NT2/D1 (cell line): ENCODE measurements around the gene TSC1.
"Not testable (repeated sequence)": the region's sequence is repeated elsewhere in the genome, so short reads cannot be mapped to it uniquely, and the experiment has no call there.

ENCODE experiments used
- DNase-seq: peaks from one replicate; pipeline ENCODE4 v3.0.0-alpha.2; 2011; ENCODE audit warnings: low read depth, low spot score
- H3K27me3 ChIP-seq: 2 replicates; pipeline ENCODE4 v1.6.0; 2011; ENCODE audit warnings: mild to moderate bottlenecking; ENCODE audit not compliant: insufficient read length, insufficient read depth
- H3K36me3 ChIP-seq: 2 replicates; pipeline ENCODE4 v1.6.1; 2011; ENCODE audit warnings: mild to moderate bottlenecking, low read length, mixed read lengths; ENCODE audit not compliant: insufficient read depth, insufficient read length
- H3K4me1 ChIP-seq: 2 replicates; pipeline ENCODE4 v1.5.1; 2011; ENCODE audit not compliant: insufficient read depth, insufficient read length
- H3K4me3 ChIP-seq: 2 replicates; pipeline ENCODE4 v1.5.1; 2011; ENCODE audit warnings: low read depth; ENCODE audit not compliant: insufficient read length
- H3K9ac ChIP-seq: 2 replicates; pipeline ENCODE4 v1.6.0; 2011; ENCODE audit warnings: low read depth; ENCODE audit not compliant: insufficient read length
- H3K9me3 ChIP-seq: 2 replicates; pipeline ENCODE4 v1.5.1; 2011; ENCODE audit warnings: mild to moderate bottlenecking, low read length; ENCODE audit not compliant: insufficient read depth
- SUZ12 ChIP-seq: IDR thresholded peaks from 2 replicates; pipeline ENCODE4 v1.6.1; 2011; ENCODE audit not compliant: insufficient read length, insufficient read depth; ENCODE audit errors: extremely low read depth
- YY1 ChIP-seq: IDR thresholded peaks from 2 replicates; pipeline ENCODE4 v1.6.1; 2011; ENCODE audit not compliant: insufficient read length, insufficient read depth
- ZNF274 ChIP-seq: IDR thresholded peaks from 2 replicates; pipeline ENCODE4 v1.6.1; 2011; ENCODE audit warnings: mild to moderate bottlenecking, low read depth, low read length

TSC1 gene

DNA sequence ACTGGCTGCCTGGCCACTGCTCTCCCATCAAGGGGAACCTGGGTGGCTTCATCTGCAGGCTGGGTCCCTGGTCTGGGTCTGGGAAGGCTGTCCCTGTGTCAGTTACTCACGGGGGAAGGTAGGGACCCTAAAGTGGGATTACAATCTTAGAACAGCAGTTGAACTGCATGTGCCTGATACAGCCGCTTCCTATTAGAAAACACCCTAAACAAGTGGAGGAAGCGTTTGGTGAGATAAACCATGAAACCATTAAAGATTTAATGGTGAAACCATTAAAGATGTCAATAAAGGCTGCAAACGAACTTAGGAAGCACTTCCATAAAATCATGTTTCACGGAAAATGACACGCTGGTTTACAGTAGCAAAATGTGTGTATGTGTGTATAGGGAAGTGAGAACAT, 31.5 kb upstream of the TSC1 start:
- H3K27me3 ChIP-seq, result peaks cover 32% of the 10 kb centered on the region
- H3K4me1 ChIP-seq, result peaks cover 9% of the 10 kb centered on the region
- H3K4me3 ChIP-seq, result no peak overlapping the region
- no peaks in the 10 kb centered on the region for H3K9me3 ChIP-seq
- no peak overlapping the region for H3K9ac ChIP-seq
- DNase-seq, result no peak
- H3K36me3 ChIP-seq, result no peaks in the 10 kb centered on the region
- TF ChIP-seq YY1 (no peak), SUZ12 (no peak), ZNF274 (no peak)

DNA sequence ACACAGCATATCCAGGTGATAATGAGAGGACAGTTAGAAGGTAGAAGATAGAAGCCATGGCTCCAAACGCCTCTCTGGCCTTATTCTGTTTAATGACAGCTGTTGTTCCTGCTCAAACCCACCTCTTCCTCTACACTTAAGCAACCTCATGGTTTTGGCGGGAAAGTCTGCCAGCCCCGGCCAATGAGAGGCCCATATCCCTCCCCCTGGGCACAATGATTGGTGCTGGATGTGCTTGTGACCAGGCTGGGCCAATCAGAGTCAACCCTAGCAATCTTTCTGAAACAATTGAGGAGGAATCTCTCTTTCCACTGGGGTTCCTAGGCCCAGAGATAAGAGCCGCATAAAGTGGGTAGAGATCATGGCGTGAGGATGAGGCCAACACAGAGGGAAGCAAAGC, 29.3 kb upstream of the TSC1 start:
- Histone ChIP-seq H3K9me3 (no peaks in the 10 kb centered on the region), H3K4me3 (no peak overlapping the region), H3K27me3 (peaks cover 24% of the 10 kb centered on the region), H3K36me3 (no peaks in the 10 kb centered on the region), H3K9ac (no peak overlapping the region), H3K4me1 (peaks cover 5% of the 10 kb centered on the region)
- no peak for TF ChIP-seq ZNF274
- no peak for TF ChIP-seq YY1
- TF ChIP-seq SUZ12, result no peak
- DNase-seq, result no peak

DNA sequence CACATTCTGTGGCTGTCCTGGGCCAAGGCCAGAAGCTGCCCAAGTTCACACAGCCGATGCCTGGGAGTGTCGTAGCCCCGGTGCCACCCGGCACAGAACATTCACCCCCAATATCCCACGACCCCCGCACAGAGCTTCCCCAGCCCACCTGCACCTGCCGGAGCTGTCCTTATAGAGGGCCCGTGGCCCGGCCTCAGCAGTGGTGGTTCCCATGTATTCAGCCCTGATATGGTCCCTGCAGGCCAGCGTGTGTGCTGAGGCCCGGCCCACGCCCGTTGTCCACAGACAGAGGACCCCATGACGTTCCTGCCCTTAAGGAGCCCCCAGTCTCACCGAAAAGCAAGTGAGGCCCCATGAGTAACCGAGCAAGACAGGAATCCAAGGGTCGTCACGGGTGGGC, 28.8 kb upstream of the TSC1 start:
- H3K36me3 ChIP-seq, result no peaks in the 10 kb centered on the region
- no peak for TF ChIP-seq SUZ12
- no peak for TF ChIP-seq YY1
- TF ChIP-seq ZNF274, result no peak
- H3K4me3 ChIP-seq, result no peak overlapping the region
- H3K27me3 ChIP-seq, result peaks cover 20% of the 10 kb centered on the region
- no peaks in the 10 kb centered on the region for H3K9me3 ChIP-seq
- peak overlapping the region; percentile 21 for H3K9ac ChIP-seq
- H3K4me1 ChIP-seq, result peaks cover 3% of the 10 kb centered on the region
- no peak for DNase-seq

DNA sequence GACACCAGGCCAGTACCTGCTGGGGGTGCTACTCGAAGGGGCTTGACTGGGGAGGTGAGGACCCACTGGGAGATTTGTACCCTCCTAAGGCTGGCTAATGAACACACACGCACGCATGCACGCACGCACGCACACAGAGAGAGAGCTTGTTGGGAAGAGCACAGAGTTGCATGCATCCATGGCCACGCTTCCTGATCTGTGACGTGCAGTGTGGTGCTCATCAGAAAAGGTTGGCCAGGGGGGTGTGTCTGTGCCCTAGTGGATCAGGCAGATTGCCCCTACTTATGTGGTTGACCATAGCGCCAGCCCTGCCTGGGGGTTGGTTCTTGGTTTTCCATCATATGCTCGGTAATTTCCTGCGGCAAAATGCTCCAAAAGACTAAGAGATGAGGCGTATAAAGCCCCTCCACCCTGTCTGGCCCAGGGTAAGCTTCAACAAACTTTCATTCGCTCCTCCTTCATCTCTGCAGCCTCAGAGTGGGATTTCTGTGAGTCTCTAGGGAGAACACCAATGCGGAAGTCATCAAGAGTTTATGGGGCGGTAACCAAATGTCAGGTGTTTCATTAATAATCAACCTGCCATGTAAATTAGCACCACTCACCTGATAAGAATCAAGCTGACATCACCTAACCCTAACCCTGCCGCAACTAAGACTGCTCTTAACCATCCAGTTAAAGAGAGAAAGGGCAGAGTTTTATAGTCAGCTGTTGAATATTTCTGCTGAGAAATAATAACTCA, 26.1 kb upstream of the TSC1 start:
- Histone ChIP-seq H3K4me1 (peaks cover 3% of the 10 kb centered on the region), H3K27me3 (peaks cover 18% of the 10 kb centered on the region), H3K9me3 (no peaks in the 10 kb centered on the region), H3K9ac (no peak overlapping the region), H3K36me3 (no peaks in the 10 kb centered on the region), H3K4me3 (no peak overlapping the region)
- no peak for DNase-seq
- TF ChIP-seq SUZ12 (no peak), YY1 (no peak), ZNF274 (no peak)

DNA sequence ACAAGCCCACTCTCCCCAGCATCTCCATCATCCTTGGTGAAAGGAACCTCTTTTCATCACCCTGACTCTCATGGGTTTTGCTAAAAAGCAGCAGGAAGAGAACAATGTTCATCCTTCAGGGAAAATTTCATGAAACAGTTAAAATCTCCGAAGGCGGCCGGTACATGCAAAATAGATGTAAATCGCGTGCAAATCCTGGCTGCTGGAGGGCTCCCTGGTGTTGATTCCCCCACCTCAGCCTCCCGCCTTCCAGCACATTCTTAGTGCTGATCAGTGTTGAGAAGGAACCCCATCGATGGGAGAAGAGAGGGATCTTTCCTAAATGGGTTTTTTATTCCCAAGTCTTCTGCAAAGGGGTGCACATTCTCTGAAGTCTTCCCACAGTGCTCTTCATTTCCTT, 25.4 kb upstream of the TSC1 start:
- Histone ChIP-seq H3K4me3 (no peak overlapping the region), H3K27me3 (peaks cover 18% of the 10 kb centered on the region), H3K36me3 (no peaks in the 10 kb centered on the region), H3K4me1 (peaks cover 3% of the 10 kb centered on the region), H3K9me3 (no peaks in the 10 kb centered on the region), H3K9ac (no peak overlapping the region)
- TF ChIP-seq SUZ12, result no peak
- no peak for TF ChIP-seq YY1
- TF ChIP-seq ZNF274, result no peak
- DNase-seq, result no peak

DNA sequence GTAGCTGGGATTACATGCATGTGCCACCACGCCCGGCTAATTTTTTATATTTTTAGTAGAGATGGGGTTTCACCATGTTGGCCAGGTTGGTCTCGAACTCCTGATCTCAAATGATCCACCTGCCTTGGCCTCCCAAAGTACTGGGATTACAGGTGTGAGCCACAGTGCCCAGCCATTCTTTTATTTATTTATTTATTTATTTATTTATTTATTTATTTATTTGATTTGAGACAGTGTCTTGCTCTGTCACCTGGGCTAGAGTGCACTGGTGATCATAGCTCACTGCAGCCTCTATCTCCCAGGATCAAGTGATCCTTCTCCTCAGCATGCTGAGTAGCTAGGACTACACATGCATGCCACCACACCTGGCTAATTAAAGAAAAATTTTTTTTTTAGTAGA, 23.5 kb upstream of the TSC1 start:
- not testable (repeated sequence) for H3K27me3 ChIP-seq, H3K36me3 ChIP-seq, H3K9ac ChIP-seq, H3K4me3 ChIP-seq, DNase-seq, H3K4me1 ChIP-seq, H3K9me3 ChIP-seq

DNA sequence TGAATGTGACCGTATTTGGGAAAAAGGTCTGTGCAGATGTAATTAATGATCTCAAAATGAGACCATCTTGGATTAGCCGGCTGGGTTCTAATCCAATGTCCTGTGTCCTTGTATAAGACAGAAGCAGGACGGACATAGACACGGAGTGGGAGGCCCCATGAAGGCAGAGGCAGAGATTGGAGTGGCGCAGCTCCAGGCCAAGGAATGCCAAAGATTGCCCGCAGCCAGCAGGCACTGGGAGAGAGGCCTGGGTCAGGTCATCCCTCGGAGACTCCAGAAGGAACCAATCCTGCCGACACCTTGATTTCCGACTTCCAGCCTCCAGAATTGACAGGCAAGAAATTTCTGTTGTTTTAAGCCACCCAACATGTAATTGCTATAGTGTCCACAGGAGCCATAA, 21.1 kb upstream of the TSC1 start:
- H3K4me1 ChIP-seq, result peaks cover 3% of the 10 kb centered on the region
- no peaks in the 10 kb centered on the region for H3K27me3 ChIP-seq
- H3K36me3 ChIP-seq, result no peaks in the 10 kb centered on the region
- DNase-seq, result no peak
- no peak for TF ChIP-seq YY1
- no peak for TF ChIP-seq SUZ12
- no peak for TF ChIP-seq ZNF274
- H3K9ac ChIP-seq, result no peak overlapping the region
- no peak overlapping the region for H3K4me3 ChIP-seq
- no peaks in the 10 kb centered on the region for H3K9me3 ChIP-seq

DNA sequence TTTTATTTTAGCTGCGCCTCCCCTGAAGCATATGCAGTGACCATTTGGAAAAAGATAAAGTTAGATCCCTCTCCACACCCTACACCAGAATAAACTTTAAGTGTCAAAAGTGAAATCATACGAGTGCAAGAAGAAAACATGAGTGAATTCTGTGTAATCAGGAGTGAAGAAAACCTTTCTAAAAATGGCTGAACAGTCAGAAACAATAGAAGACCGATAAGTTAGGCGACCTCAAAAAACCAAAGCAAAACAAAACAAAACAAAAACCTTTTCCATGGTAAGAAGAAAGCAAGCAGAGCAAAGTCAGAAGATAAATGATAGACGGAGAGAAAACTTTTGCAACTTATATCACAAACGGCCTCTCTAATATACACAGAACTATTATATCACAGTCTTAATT, 16.6 kb upstream of the TSC1 start:
- Histone ChIP-seq H3K4me3 (no peak overlapping the region), H3K27me3 (no peaks in the 10 kb centered on the region), H3K9ac (no peak overlapping the region), H3K9me3 (0 out of 2 replicates have a peak, but pooled peaks cover 13% of the 10 kb centered on the region), H3K36me3 (no peaks in the 10 kb centered on the region), H3K4me1 (no peaks in the 10 kb centered on the region)
- no peak for DNase-seq
- TF ChIP-seq SUZ12, result no peak
- no peak for TF ChIP-seq YY1
- TF ChIP-seq ZNF274, result no peak
